MM.1S (cell line): ENCODE measurements around the gene CYYR1.

Source experiments
- DNase-seq: peaks from one replicate; pipeline ENCODE4 v3.0.0-alpha.2; 2015
- H2AFZ ChIP-seq: fragments of 300-600 bp; sonication (generic); 2 replicates; pipeline ENCODE4 v1.6.0; 2016; ENCODE audit warnings: antibody characterized with exemption, low read length
- H3F3A ChIP-seq: fragments of 300-600 bp; sonication (generic); 2 replicates; pipeline ENCODE4 v1.6.1; 2016; ENCODE audit warnings: mild to moderate bottlenecking, antibody characterized with exemption, low read length, moderate library complexity, mixed read lengths; ENCODE audit not compliant: insufficient read depth
- H3K27ac ChIP-seq: fragments of 300-600 bp; sonication (generic); 2 replicates; pipeline ENCODE4 v1.5.1; 2016; ENCODE audit warnings: mild to moderate bottlenecking, low read length
- H3K27me3 ChIP-seq: fragments of 300-600 bp; sonication (generic); replicated peaks from 2 replicates; pipeline ENCODE4 v1.6.0; 2016; ENCODE audit warnings: low read length; ENCODE audit not compliant: insufficient read depth
- H3K36me3 ChIP-seq: fragments of 300-600 bp; sonication (generic); replicated peaks from 2 replicates; pipeline ENCODE4 v1.6.1; 2016; ENCODE audit warnings: mild to moderate bottlenecking, low read length, mixed read lengths; ENCODE audit not compliant: insufficient read depth
- H3K4me1 ChIP-seq: fragments of 300-600 bp; sonication (generic); 2 replicates; pipeline ENCODE4 v1.6.1; 2016; ENCODE audit warnings: low read length, mixed read lengths
- H3K4me2 ChIP-seq: fragments of 300-600 bp; sonication (generic); 2 replicates; pipeline ENCODE4 v1.6.0; 2016; ENCODE audit warnings: low read depth, low read length
- H3K4me3 ChIP-seq: fragments of 300-600 bp; sonication (generic); 2 replicates; pipeline ENCODE4 v1.5.1; 2016; ENCODE audit warnings: low read length, mixed read lengths
- H3K79me2 ChIP-seq: fragments of 300-600 bp; sonication (generic); 2 replicates; pipeline ENCODE4 v1.6.1; 2016; ENCODE audit warnings: mixed run types, low read length, mixed read lengths
- H3K9ac ChIP-seq: fragments of 300-600 bp; sonication (generic); 2 replicates; pipeline ENCODE4 v1.6.1; 2016; ENCODE audit warnings: low read length, mixed read lengths
- H3K9me2 ChIP-seq: fragments of 300-600 bp; sonication (generic); replicated peaks from 2 replicates; pipeline ENCODE4 v1.6.1; 2016; ENCODE audit warnings: mild to moderate bottlenecking, low read length, mixed read lengths; ENCODE audit not compliant: insufficient read depth
- H3K9me3 ChIP-seq: fragments of 300-600 bp; sonication (generic); replicated peaks from 2 replicates; pipeline ENCODE4 v1.6.1; 2016; ENCODE audit warnings: mild to moderate bottlenecking, low read length, mixed read lengths; ENCODE audit not compliant: insufficient read depth
- H4K20me1 ChIP-seq: fragments of 300-600 bp; sonication (generic); 2 replicates; pipeline ENCODE4 v1.6.1; 2016; ENCODE audit warnings: mild to moderate bottlenecking, low read length, moderate library complexity, mixed read lengths; ENCODE audit not compliant: insufficient read depth
- CTCF ChIP-seq: fragments of 300-600 bp; sonication (generic); IDR thresholded peaks from 2 replicates; pipeline ENCODE4 v1.5.1; 2016; ENCODE audit warnings: antibody characterized with exemption, low read length, mixed read lengths
- EZH2 ChIP-seq: fragments of 300-600 bp; sonication (generic); optimal IDR thresholded peaks from 2 replicates; pipeline ENCODE3; 2017; ENCODE audit warnings: low read depth, mild to moderate bottlenecking, antibody characterized with exemption, low read length, mixed read lengths
- EZH2phosphoT487 ChIP-seq: fragments of 300-600 bp; sonication (generic); IDR thresholded peaks from 2 replicates; pipeline ENCODE4 v1.6.1; 2018; ENCODE audit warnings: antibody characterized with exemption, low read length

The CYYR1 gene

GRCh38 chr21:26559099-26559498 is 14.0 kb downstream of the CYYR1 start:
- Histone ChIP-seq H3K27me3 (no peaks in the 10 kb centered on the region), H3K9ac (no peak overlapping the region), H2AFZ (no peak overlapping the region), H3K9me2 (no peaks in the 10 kb centered on the region), H3K4me2 (no peak overlapping the region), H3K79me2 (no peaks in the 10 kb centered on the region), H3F3A (no peaks in the 10 kb centered on the region), H3K9me3 (no peaks in the 10 kb centered on the region), H4K20me1 (no peaks in the 10 kb centered on the region), H3K4me3 (no peak overlapping the region), H3K27ac (no peak overlapping the region), H3K4me1 (no peaks in the 10 kb centered on the region), H3K36me3 (no peaks in the 10 kb centered on the region)
- no peak for TF ChIP-seq CTCF
- TF ChIP-seq EZH2 = no peak
- no peak for TF ChIP-seq EZH2phosphoT487
- no peak for DNase-seq

GRCh38 chr21:26557106-26557505 is 16.0 kb downstream of the CYYR1 start:
- H3K9me2 ChIP-seq = no peaks in the 10 kb centered on the region
- H2AFZ ChIP-seq = no peak overlapping the region
- H3K4me3 ChIP-seq = no peak overlapping the region
- H3K36me3 ChIP-seq = no peaks in the 10 kb centered on the region
- H3K4me1 ChIP-seq = no peaks in the 10 kb centered on the region
- H3K27me3 ChIP-seq = no peaks in the 10 kb centered on the region
- H3K9me3 ChIP-seq = no peaks in the 10 kb centered on the region
- no peaks in the 10 kb centered on the region for H3F3A ChIP-seq
- no peak for TF ChIP-seq CTCF
- no peak for TF ChIP-seq EZH2
- TF ChIP-seq EZH2phosphoT487 = no peak
- H3K9ac ChIP-seq = no peak overlapping the region
- H3K79me2 ChIP-seq = no peaks in the 10 kb centered on the region
- no peak for DNase-seq
- H4K20me1 ChIP-seq = no peaks in the 10 kb centered on the region
- H3K4me2 ChIP-seq = no peak overlapping the region
- H3K27ac ChIP-seq = no peak overlapping the region

GRCh38 chr21:26555540-26556146 is 17.4 kb downstream of the CYYR1 start:
- H3K27ac ChIP-seq = no peak overlapping the region
- no peaks in the 10 kb centered on the region for H3K27me3 ChIP-seq
- no peaks in the 10 kb centered on the region for H3K4me1 ChIP-seq
- no peak for DNase-seq
- H3K9me3 ChIP-seq = no peaks in the 10 kb centered on the region
- H3K79me2 ChIP-seq = no peaks in the 10 kb centered on the region
- no peaks in the 10 kb centered on the region for H3K9me2 ChIP-seq
- H3F3A ChIP-seq = no peaks in the 10 kb centered on the region
- H3K4me3 ChIP-seq = no peak overlapping the region
- TF ChIP-seq EZH2 = no peak
- no peak for TF ChIP-seq EZH2phosphoT487
- no peak for TF ChIP-seq CTCF
- no peaks in the 10 kb centered on the region for H3K36me3 ChIP-seq
- no peaks in the 10 kb centered on the region for H4K20me1 ChIP-seq
- H2AFZ ChIP-seq = no peak overlapping the region
- no peak overlapping the region for H3K4me2 ChIP-seq
- H3K9ac ChIP-seq = no peak overlapping the region
